Right lobe of liver (tissue), 6 donors: ENCODE measurements around the gene TBC1D20. TPM values are rescaled to one million over a fixed set of nuclear protein-coding genes. Genes with fewer than 3 reads are reported as not detected.

Experiments used
- ATAC-seq, 4 donors: fragments of 200-7000 bp; cut with Tn5 transposase; one replicate each; pipeline ENCODE4 v1.9.1; 2020; ENCODE audit warnings: mild to moderate bottlenecking in 4 of 4, moderate library complexity in 4 of 4
- DNase-seq, 3 donors: peaks; one replicate each; pipeline ENCODE4 v3.0.0-alpha.2; 2020
- H3K27ac ChIP-seq, 3 donors: fragments of 200-600 bp; one replicate each; pipeline ENCODE4 v1.8.0; 2022
- H3K27me3 ChIP-seq, 2 donors: fragments of 200-600 bp; one replicate each; pipeline ENCODE4 v1.8.0; 2022
- H3K36me3 ChIP-seq, 4 donors: fragments of 200-600 bp; sonication (generic) in 1 of 4; one replicate each; pipeline versions ENCODE4 v1.5.1 to v1.8.0; 2017 to 2022; ENCODE audit warnings: control low read depth in 1 of 4
- H3K4me1 ChIP-seq, 4 donors: fragments of 200-600 bp; sonication (generic) in 1 of 4; one replicate each; pipeline versions ENCODE4 v1.5.1 to v1.8.0; 2017 to 2022; ENCODE audit warnings: control low read depth in 1 of 4
- H3K4me3 ChIP-seq, 3 donors: fragments of 200-600 bp; one replicate each; pipeline ENCODE4 v1.8.0; 2022
- H3K9me3 ChIP-seq, 4 donors: fragments of 200-600 bp; sonication (generic) in 1 of 4; one replicate each; pipeline versions ENCODE4 v1.5.1 to v1.8.0; 2017 to 2022; ENCODE audit warnings: control low read depth in 1 of 4
- POLR2A ChIP-seq: fragments of 450-650 bp; IDR thresholded peaks from one replicate; pipeline ENCODE4 v1.6.1; 2017; ENCODE audit warnings: antibody characterized with exemption, mild to moderate bottlenecking
- WGBS: methylation state at CpG from one replicate; pipeline ENCODE4 v1.1.6; 2018; ENCODE audit warnings: low coverage, low lambda C conversion rate; ENCODE audit not compliant: insufficient coverage; ENCODE audit errors: missing lambda C conversion rate; 5-methylcytosine and 5-hydroxymethylcytosine counted together
- intact Hi-C, 2 donors: fragments of 100-400 bp; cut with DNase I; formaldehyde crosslinking; loops; one replicate each; pipeline versions ENCODE4 v1.11.2 to v1.14.1; 2022
- total RNA-seq, 6 experiments: library from RNA; depleted of rRNA in 2 of 6; stranded (reverse); fragments of >200 nt in 2 of 6; fragmentation: NEBNext Ultra II Directional in 3 of 6; extraction: Animal tissue kit (Norgen Biotek cat#: 25700) in 3 of 6; gene quantifications; one replicate each; pipeline versions ENCODE4 v1.1.0 to v1.2.4, GENCODE V29; 2016 to 2023
- TF ChIP-seq, protein P1 (sequence below), 4 donors: fragments of 200-600 bp in 3 of 4; fragments of 450-650 bp in 1 of 4; IDR thresholded peaks; one replicate each; pipeline versions ENCODE4 v1.5.1 to v1.8.0; 2016 to 2022; ENCODE audit warnings: antibody characterized with exemption in 4 of 4, mild to moderate bottlenecking in 2 of 4
- donor health status: DM: no; HTN: yes; CAD: no.
- donor health status: DM: no; HTN: no; CAD: no.
- donor health status: DM: no; HTN: no; CAD: no.
- donor health status: DM: no; HTN: yes; CAD: no.
- donor health status: DM: no; HTN: yes; CAD: no.

TBC1D20 gene
- total RNA-seq, 6 experiments from 2014 or later, result 10.8 to 21.4 (median 13.9) TPM

DNA sequence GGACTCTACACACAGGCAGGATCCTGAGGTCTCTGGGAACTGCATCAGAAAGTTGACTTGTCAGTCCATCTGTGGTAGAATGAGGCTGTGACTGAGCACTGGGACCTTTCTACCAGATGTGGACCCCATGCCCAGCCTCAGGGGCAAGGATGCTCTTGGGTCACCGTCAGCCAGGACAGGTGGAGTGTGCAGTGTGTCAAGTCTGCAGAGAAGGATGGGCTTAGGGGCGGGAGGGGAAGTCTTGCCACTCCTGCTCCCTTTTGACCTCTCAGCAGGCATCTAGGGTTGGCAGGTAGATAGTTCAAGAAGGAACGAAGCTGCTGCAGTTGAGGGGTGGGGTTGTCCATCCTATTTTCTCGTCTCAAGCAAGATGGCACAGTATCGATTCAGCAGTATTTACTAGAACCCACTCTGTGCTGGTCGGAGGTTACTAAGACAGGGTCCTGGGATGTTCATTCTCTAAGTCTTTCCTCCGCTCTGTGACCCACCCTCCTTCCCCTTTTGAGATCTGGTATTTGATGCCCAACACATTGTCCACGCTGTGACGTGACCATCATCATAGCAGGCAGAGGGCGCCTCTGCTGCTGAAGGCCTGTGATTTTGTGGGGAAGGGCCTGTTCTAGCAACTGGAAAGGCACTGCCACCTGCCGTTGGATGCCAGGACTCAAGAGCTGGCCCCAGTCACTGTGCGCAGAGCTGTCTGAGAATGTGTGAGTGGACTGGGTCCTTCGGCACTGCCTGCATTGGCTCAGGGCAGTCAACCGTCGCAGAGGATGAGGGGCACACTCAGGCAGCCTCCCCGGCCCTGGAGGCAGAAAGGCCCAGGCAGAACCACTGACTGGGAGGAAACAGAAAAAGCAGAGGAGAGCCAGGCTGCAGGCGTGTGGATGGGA lies 31.1 kb downstream of the TBC1D20 start:
- DNase-seq, result peak in 1 of 3 donors; percentile 46
- H3K36me3 ChIP-seq, result peaks cover 0 to 39% (median 9%) of the 10 kb centered on the region in 4 donors

DNA sequence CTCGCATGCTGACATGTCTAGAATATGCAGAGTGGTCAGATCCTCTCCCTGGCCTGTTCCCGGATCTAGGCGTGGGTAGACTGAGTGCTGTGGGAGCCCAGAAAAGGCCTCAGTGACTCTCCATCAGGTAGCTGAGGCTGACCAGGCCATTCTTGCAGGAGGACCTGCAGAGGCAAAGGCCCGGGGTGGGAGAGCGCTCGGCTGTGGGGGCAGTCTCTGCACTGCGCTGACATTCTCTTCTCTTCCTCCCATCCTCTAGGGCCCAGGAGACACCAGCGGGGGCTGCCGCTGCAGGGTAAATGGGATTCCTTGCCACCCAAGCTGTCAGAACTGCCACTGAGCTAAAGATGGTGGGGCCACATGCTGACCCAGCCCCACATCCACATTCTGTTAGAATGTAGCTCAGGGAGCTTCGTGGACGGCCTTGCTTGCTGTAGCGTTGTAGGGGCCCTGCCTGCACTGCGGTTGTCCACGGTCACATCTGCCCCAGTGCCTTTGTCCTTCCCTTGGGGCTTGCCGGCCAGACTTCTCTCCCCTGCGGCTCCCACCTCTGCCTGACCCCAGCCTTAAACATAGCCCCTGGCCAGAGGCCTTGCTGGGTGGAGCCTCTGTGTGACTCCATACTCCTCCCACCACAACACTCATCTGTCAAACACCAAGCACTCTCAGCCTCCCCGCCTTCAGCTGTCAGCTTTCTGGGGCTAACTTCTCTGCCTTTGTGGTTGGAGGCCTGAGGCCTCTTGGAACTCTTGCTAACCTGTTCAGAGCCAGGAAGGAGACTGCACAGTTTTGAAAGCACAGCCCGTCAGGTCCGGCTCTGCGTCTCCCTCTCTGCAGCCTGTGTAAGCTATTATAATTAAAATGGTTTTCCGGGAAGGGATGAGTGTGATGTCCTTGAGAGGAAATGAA lies 32.0 kb downstream of the TBC1D20 start:
- WGBS, result 77% methylated on average over 5 of the region's 21 CpGs
- ATAC-seq (no peak), DNase-seq (no peak)
- Histone ChIP-seq H3K27ac (peak overlapping the region in 1 of 3 donors; percentile 62), H3K27me3 (no peaks in the 10 kb centered on the region), H3K9me3 (no peaks in the 10 kb centered on the region), H3K4me1 (peaks cover 0 to 38% (median 17%) of the 10 kb centered on the region in 4 donors), H3K4me3 (no peak overlapping the region), H3K36me3 (peaks cover 0 to 29% (median 8%) of the 10 kb centered on the region in 4 donors)
- TF ChIP-seq, protein P1, sequence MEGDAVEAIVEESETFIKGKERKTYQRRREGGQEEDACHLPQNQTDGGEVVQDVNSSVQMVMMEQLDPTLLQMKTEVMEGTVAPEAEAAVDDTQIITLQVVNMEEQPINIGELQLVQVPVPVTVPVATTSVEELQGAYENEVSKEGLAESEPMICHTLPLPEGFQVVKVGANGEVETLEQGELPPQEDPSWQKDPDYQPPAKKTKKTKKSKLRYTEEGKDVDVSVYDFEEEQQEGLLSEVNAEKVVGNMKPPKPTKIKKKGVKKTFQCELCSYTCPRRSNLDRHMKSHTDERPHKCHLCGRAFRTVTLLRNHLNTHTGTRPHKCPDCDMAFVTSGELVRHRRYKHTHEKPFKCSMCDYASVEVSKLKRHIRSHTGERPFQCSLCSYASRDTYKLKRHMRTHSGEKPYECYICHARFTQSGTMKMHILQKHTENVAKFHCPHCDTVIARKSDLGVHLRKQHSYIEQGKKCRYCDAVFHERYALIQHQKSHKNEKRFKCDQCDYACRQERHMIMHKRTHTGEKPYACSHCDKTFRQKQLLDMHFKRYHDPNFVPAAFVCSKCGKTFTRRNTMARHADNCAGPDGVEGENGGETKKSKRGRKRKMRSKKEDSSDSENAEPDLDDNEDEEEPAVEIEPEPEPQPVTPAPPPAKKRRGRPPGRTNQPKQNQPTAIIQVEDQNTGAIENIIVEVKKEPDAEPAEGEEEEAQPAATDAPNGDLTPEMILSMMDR (IDR thresholded peaks at IDR 0.05), result no peak
- intact Hi-C loops, result no loop called here

More for the DNA sequence above, 31.1 kb downstream of the TBC1D20 start:
- peak; percentile 23 to 34 (median 30) for ATAC-seq
- Histone ChIP-seq H3K9me3 (no peaks in the 10 kb centered on the region), H3K4me1 (peaks cover 0 to 40% (median 17%) of the 10 kb centered on the region in 4 donors), H3K4me3 (no peak overlapping the region), H3K27me3 (no peaks in the 10 kb centered on the region), H3K27ac (no peak overlapping the region)
- intact Hi-C loops, result no loop called here
- TF ChIP-seq, protein P1 (IDR thresholded peaks at IDR 0.05), result peak; percentile 39 to 57 (median 46)
- no peak for TF ChIP-seq POLR2A
- WGBS, result 62% methylated on average over 11 of the region's 17 CpGs

DNA sequence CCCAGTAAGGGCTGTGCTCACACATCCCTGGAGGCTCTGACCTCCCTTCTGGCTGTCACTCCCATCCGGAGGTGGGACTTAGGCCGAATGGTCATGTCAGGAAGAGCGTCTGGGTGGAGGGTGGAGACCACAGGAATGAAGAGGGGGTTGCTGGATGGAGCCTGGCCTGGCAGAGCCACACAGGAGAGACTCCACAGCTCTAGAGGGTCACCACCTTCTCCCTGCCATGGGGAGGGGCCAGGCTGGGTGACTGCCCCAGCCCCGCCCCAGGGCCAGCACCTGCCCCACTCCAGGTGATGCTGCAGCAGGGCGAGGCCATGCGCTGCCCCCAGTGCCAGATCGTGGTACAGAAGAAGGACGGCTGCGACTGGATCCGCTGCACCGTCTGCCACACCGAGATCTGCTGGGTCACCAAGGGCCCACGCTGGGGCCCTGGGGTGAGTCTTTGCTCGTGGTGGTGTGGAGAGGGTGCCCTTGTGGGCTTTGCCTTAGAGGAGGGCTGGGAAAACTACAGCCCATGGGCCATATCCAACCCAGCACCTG lies 33.6 kb downstream of the TBC1D20 start:
- H3K36me3 ChIP-seq, result peaks cover 0 to 32% (median 8%) of the 10 kb centered on the region in 4 donors
- no peaks in the 10 kb centered on the region for H3K27me3 ChIP-seq
- whole genome bisulfite sequencing, result 100% methylated on average over 2 of the region's 14 CpGs
- H3K9me3 ChIP-seq, result no peaks in the 10 kb centered on the region
- intact Hi-C loops, result no loop called here
- no peak for TF ChIP-seq POLR2A
- TF ChIP-seq, protein P1 (IDR thresholded peaks at IDR 0.05), result no peak
- H3K27ac ChIP-seq, result peak overlapping the region in 1 of 3 donors; percentile 62
- DNase-seq (no peak), ATAC-seq (peak in 1 of 4 donors; percentile 5)
- peaks cover 0 to 24% (median 10%) of the 10 kb centered on the region in 4 donors for H3K4me1 ChIP-seq
- H3K4me3 ChIP-seq, result no peak overlapping the region
